GM21619 (cell line): ENCODE measurements around the gene KIF3A.
A peak's percentile ranks its signal among the peaks of the same experiment; 100 is the strongest.

Experiments
- ATAC-seq: cut with Tn5 transposase; IDR thresholded peaks from one replicate; pipeline ENCODE4 v1.9.1; 2021; ENCODE audit not compliant: unreplicated experiment

The KIF3A gene

GRCh38 chr5:132736853-132737833 is at the start of gene KIF3A:
TSS of gene KIF3A (minus strand) at chr5:132737546. CDS start at chr5:132737419, 127 bp downstream.
- ATAC-seq, result peak; percentile 87

GRCh38 chr5:132787076-132787475 is 49.7 kb upstream of the KIF3A start:
- ATAC-seq, result no peak

- no peak for ATAC-seq
Observed at GRCh38 chr5:132785864-132786263, 48.5 kb upstream of the KIF3A start.

- ATAC-seq, result no peak
Observed at GRCh38 chr5:132785365-132785764, 48.0 kb upstream of the KIF3A start.

- no peak for ATAC-seq
Observed at GRCh38 chr5:132782101-132782500, 44.8 kb upstream of the KIF3A start.

- no peak for ATAC-seq
Observed at GRCh38 chr5:132781029-132781428, 43.7 kb upstream of the KIF3A start.

GRCh38 chr5:132780577-132780976 is 43.2 kb upstream of the KIF3A start:
- ATAC-seq, result no peak

- no peak for ATAC-seq
Observed at GRCh38 chr5:132779961-132780360, 42.6 kb upstream of the KIF3A start.

GRCh38 chr5:132778856-132779255 is 41.5 kb upstream of the KIF3A start:
- no peak for ATAC-seq

- ATAC-seq, result no peak
Observed at GRCh38 chr5:132778129-132778528, 40.8 kb upstream of the KIF3A start.

GRCh38 chr5:132777209-132778069 is 40.1 kb upstream of the KIF3A start, which contains the start of gene SEPTIN8:
TSS of gene SEPTIN8 (minus strand) at chr5:132777239. CDS start at chr5:132777137, 102 bp downstream.
- peak; percentile 61 for ATAC-seq

GRCh38 chr5:132776938-132777208 is 39.5 kb upstream of the KIF3A start:
- no peak for ATAC-seq

GRCh38 chr5:132776131-132776937 is 39.0 kb upstream of the KIF3A start:
- peak; percentile 12 for ATAC-seq

GRCh38 chr5:132775476-132775961 is 38.2 kb upstream of the KIF3A start:
- no peak for ATAC-seq

GRCh38 chr5:132774896-132775295 is 37.5 kb upstream of the KIF3A start:
- no peak for ATAC-seq

GRCh38 chr5:132774406-132774805 is 37.1 kb upstream of the KIF3A start:
- no peak for ATAC-seq

GRCh38 chr5:132773601-132774355 is 36.4 kb upstream of the KIF3A start:
- no peak for ATAC-seq

- no peak for ATAC-seq
Observed at GRCh38 chr5:132773114-132773513, 35.8 kb upstream of the KIF3A start.

GRCh38 chr5:132772291-132773070 is 35.1 kb upstream of the KIF3A start:
- no peak for ATAC-seq
